HG03064 (cell line): ENCODE data around the gene ISLR.

Experiments
- ATAC-seq: cut with Tn5 transposase; IDR thresholded peaks from one replicate; pipeline ENCODE4 v1.9.1; 2021; ENCODE audit warnings: low read depth; ENCODE audit not compliant: unreplicated experiment

ISLR gene

GRCh38 chr15:74192751-74193150 is 19.2 kb downstream of the ISLR start:
- no peak for ATAC-seq

- no peak for ATAC-seq
These were observed 19.8 kb downstream of the ISLR start for GRCh38 chr15:74193299-74193718.

- ATAC-seq, result no peak
These were observed 20.4 kb downstream of the ISLR start for GRCh38 chr15:74193905-74194304.

- ATAC-seq, result no peak
These were observed 21.4 kb downstream of the ISLR start for GRCh38 chr15:74194572-74195559.

GRCh38 chr15:74196175-74196574 is 22.7 kb downstream of the ISLR start:
- ATAC-seq, result no peak

GRCh38 chr15:74197176-74197965 is 23.9 kb downstream of the ISLR start:
- ATAC-seq, result no peak

- ATAC-seq, result no peak
These were observed 25.8 kb downstream of the ISLR start for GRCh38 chr15:74199297-74199652.

- ATAC-seq, result no peak
These were observed 26.9 kb downstream of the ISLR start for GRCh38 chr15:74200412-74200815.

- ATAC-seq, result no peak
These were observed 27.4 kb downstream of the ISLR start for GRCh38 chr15:74200871-74201419.

- no peak for ATAC-seq
These were observed 28.4 kb downstream of the ISLR start for GRCh38 chr15:74201710-74202420.

- no peak for ATAC-seq
These were observed 29.2 kb downstream of the ISLR start, which contains the start of gene STRA6 for GRCh38 chr15:74202452-74203401. STRA6 (minus strand) TSS chr15:74202787; CDS start chr15:74202267, 520 bp downstream.

GRCh38 chr15:74203914-74204431 is 30.5 kb downstream of the ISLR start:
- ATAC-seq, result no peak

GRCh38 chr15:74205582-74205947 is 32.1 kb downstream of the ISLR start:
- no peak for ATAC-seq

- no peak for ATAC-seq
These were observed 33.3 kb downstream of the ISLR start for GRCh38 chr15:74206801-74207281.

GRCh38 chr15:74207652-74208440 is 34.3 kb downstream of the ISLR start:
- no peak for ATAC-seq

- ATAC-seq, result no peak
These were observed 35.0 kb downstream of the ISLR start for GRCh38 chr15:74208496-74208895.

- ATAC-seq, result no peak
These were observed 35.5 kb downstream of the ISLR start for GRCh38 chr15:74208901-74209559.

GRCh38 chr15:74209560-74209958 is 36.0 kb downstream of the ISLR start:
- no peak for ATAC-seq
